ENCODE results near the gene TMEM140. TPM values are rescaled to one million over a fixed set of nuclear protein-coding genes. Genes with fewer than 3 reads are reported as not detected.

Gene TMEM140
- total and polyA plus RNA-seq, 2 donors from 2014 or later: 28.2 to 31.3 TPM

DNA sequence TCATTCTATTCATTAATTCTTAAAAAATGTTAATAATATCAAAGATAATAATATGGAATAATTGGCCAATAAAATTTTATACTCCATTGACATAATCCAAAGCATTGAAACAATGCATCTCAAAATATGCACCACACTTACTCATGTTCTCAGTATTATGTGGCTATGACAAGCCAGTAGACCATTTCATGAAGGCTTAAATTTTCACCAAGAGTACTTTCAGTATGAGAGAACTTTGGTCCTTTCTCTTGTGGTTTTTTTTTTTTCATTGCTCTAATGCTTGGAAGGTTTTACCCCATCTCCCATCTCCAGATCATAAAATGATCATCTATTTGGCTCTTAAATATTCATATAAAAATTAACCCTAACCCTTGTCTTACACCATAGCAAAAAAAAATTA lies 45.5 kb upstream of the TMEM140 start:
- Histone ChIP-seq H3K4me3 (ENCODE audit: low read length in 3 of 3) (no peak overlapping the region), H3K4me1 (ENCODE audit: control insufficient read depth in 2 of 3, insufficient read depth in 2 of 3, low read depth in 1 of 3, low read length in 3 of 3) (no peaks in the 10 kb centered on the region), H3K27me3 (ENCODE audit: control insufficient read depth, insufficient read depth, low read length) (no peaks in the 10 kb centered on the region), H3K27ac (ENCODE audit: low read depth in 2 of 2, low read length in 2 of 2) (no peak overlapping the region), H3K36me3 (ENCODE audit: control insufficient read depth in 2 of 3, insufficient read depth in 3 of 3, low read length in 3 of 3) (no peaks in the 10 kb centered on the region), H3K9me3 (ENCODE audit: control insufficient read depth in 2 of 3, insufficient read depth in 1 of 3, low read length in 3 of 3) (no peaks in the 10 kb centered on the region), H3K9ac (ENCODE audit: low read length in 3 of 3) (no peak overlapping the region)
- no peak for FAIRE-seq
- DNase-seq: no peak
- intact Hi-C loops (cut with DNase I): no loop called here
- TF ChIP-seq, protein P1, sequence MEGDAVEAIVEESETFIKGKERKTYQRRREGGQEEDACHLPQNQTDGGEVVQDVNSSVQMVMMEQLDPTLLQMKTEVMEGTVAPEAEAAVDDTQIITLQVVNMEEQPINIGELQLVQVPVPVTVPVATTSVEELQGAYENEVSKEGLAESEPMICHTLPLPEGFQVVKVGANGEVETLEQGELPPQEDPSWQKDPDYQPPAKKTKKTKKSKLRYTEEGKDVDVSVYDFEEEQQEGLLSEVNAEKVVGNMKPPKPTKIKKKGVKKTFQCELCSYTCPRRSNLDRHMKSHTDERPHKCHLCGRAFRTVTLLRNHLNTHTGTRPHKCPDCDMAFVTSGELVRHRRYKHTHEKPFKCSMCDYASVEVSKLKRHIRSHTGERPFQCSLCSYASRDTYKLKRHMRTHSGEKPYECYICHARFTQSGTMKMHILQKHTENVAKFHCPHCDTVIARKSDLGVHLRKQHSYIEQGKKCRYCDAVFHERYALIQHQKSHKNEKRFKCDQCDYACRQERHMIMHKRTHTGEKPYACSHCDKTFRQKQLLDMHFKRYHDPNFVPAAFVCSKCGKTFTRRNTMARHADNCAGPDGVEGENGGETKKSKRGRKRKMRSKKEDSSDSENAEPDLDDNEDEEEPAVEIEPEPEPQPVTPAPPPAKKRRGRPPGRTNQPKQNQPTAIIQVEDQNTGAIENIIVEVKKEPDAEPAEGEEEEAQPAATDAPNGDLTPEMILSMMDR (IDR thresholded peaks at IDR 0.05; ENCODE audit: borderline replicate concordance, extremely low read depth, insufficient read depth): no peak

- no peak overlapping the region for H3K9ac ChIP-seq (ENCODE audit: low read length in 3 of 3)
- no peak for FAIRE-seq
- no peaks in the 10 kb centered on the region for H3K36me3 ChIP-seq (ENCODE audit: control insufficient read depth in 2 of 3, insufficient read depth in 3 of 3, low read length in 3 of 3)
- no peaks in the 10 kb centered on the region for H3K4me1 ChIP-seq (ENCODE audit: control insufficient read depth in 2 of 3, insufficient read depth in 2 of 3, low read depth in 1 of 3, low read length in 3 of 3)
- no peak overlapping the region for H3K27ac ChIP-seq (ENCODE audit: low read depth in 2 of 2, low read length in 2 of 2)
- TF ChIP-seq, protein P1 (IDR thresholded peaks at IDR 0.05; ENCODE audit: borderline replicate concordance, extremely low read depth, insufficient read depth): no peak
- DNase-seq: no peak
- intact Hi-C loops (cut with DNase I): no loop called here
- H3K4me3 ChIP-seq (ENCODE audit: low read length in 3 of 3): no peak overlapping the region
- H3K27me3 ChIP-seq (ENCODE audit: control insufficient read depth, insufficient read depth, low read length): no peaks in the 10 kb centered on the region
- no peaks in the 10 kb centered on the region for H3K9me3 ChIP-seq (ENCODE audit: control insufficient read depth in 2 of 3, insufficient read depth in 1 of 3, low read length in 3 of 3)
These were observed 38.3 kb upstream of the TMEM140 start for GRCh38 chr7:135109562-135109961.

DNA sequence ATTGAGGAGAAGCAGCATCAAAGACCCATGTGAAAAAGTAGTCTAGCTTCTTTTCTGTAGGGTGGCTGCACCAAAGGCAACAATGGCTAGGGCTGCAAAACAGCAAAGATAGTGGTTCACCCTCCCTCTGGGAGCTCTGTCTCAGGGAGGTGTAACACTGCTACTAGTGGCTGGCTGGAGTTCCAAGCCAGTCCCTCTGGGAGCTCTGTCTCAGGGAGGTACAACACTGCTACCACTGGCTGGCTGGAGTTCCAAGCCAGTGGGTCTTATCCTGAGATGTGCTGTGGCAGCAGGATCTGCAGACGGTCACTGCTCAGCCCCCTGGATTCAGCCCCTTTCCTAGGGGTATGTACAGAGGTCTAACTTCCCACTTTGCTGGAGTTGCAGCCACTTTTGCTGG lies 37.9 kb upstream of the TMEM140 start:
- intact Hi-C loops (cut with DNase I): no loop called here
- Histone ChIP-seq H3K4me3 (ENCODE audit: low read length in 3 of 3) (no peak overlapping the region), H3K9me3 (ENCODE audit: control insufficient read depth in 2 of 3, insufficient read depth in 1 of 3, low read length in 3 of 3) (no peaks in the 10 kb centered on the region), H3K9ac (ENCODE audit: low read length in 3 of 3) (no peak overlapping the region), H3K36me3 (ENCODE audit: control insufficient read depth in 2 of 3, insufficient read depth in 3 of 3, low read length in 3 of 3) (no peaks in the 10 kb centered on the region), H3K4me1 (ENCODE audit: control insufficient read depth in 2 of 3, insufficient read depth in 2 of 3, low read depth in 1 of 3, low read length in 3 of 3) (no peaks in the 10 kb centered on the region), H3K27me3 (ENCODE audit: control insufficient read depth, insufficient read depth, low read length) (no peaks in the 10 kb centered on the region), H3K27ac (ENCODE audit: low read depth in 2 of 2, low read length in 2 of 2) (no peak overlapping the region)
- TF ChIP-seq, protein P1 (IDR thresholded peaks at IDR 0.05; ENCODE audit: borderline replicate concordance, extremely low read depth, insufficient read depth): no peak
- DNase-seq (peak in 1 of 5 donors; percentile 43), FAIRE-seq (no peak)

- Histone ChIP-seq H3K27ac (ENCODE audit: low read depth in 2 of 2, low read length in 2 of 2) (no peak overlapping the region), H3K36me3 (ENCODE audit: control insufficient read depth in 2 of 3, insufficient read depth in 3 of 3, low read length in 3 of 3) (no peaks in the 10 kb centered on the region), H3K27me3 (ENCODE audit: control insufficient read depth, insufficient read depth, low read length) (no peaks in the 10 kb centered on the region), H3K4me3 (ENCODE audit: low read length in 3 of 3) (no peak overlapping the region), H3K9ac (ENCODE audit: low read length in 3 of 3) (no peak overlapping the region), H3K9me3 (ENCODE audit: control insufficient read depth in 2 of 3, insufficient read depth in 1 of 3, low read length in 3 of 3) (no peaks in the 10 kb centered on the region), H3K4me1 (ENCODE audit: control insufficient read depth in 2 of 3, insufficient read depth in 2 of 3, low read depth in 1 of 3, low read length in 3 of 3) (no peaks in the 10 kb centered on the region)
- DNase-seq (no peak), FAIRE-seq (no peak)
- TF ChIP-seq, protein P1 (IDR thresholded peaks at IDR 0.05; ENCODE audit: borderline replicate concordance, extremely low read depth, insufficient read depth): no peak
- intact Hi-C loops (cut with DNase I): no loop called here
These were observed 36.5 kb upstream of the TMEM140 start for GRCh38 chr7:135111379-135111778.
